HG02973 (cell line): ENCODE results near the gene EXOSC10.
"Not testable (repeated sequence)": the region's sequence is repeated elsewhere in the genome, so short reads cannot be mapped to it uniquely, and the experiment has no call there.

Experiments
- ATAC-seq: cut with Tn5 transposase; IDR thresholded peaks from one replicate; pipeline ENCODE4 v1.9.1; 2021; ENCODE audit warnings: moderate library complexity; ENCODE audit not compliant: unreplicated experiment

EXOSC10 gene

GRCh38 chr1:11109047-11109760 is 9.5 kb upstream of the EXOSC10 start:
- no peak for ATAC-seq

- ATAC-seq = no peak
These were observed 7.9 kb upstream of the EXOSC10 start for GRCh38 chr1:11107599-11107998.

- no peak for ATAC-seq
These were observed 5.9 kb upstream of the EXOSC10 start for GRCh38 chr1:11105586-11105985.

GRCh38 chr1:11101347-11101746 is 1.7 kb upstream of the EXOSC10 start:
- ATAC-seq = no peak

- not testable (repeated sequence) for ATAC-seq
These were observed 1.1 kb upstream of the EXOSC10 start for GRCh38 chr1:11100806-11101205.

- ATAC-seq = peak; percentile 4
These were observed 452 bp upstream of the EXOSC10 start for GRCh38 chr1:11100149-11100493.

- no peak for ATAC-seq
These were observed 749 bp downstream of the EXOSC10 start for GRCh38 chr1:11098931-11099309.

GRCh38 chr1:11083784-11084183 is 15.9 kb downstream of the EXOSC10 start:
- not testable (repeated sequence) for ATAC-seq

GRCh38 chr1:11080931-11081330 is 18.7 kb downstream of the EXOSC10 start:
- ATAC-seq = no peak

- no peak for ATAC-seq
These were observed 21.0 kb downstream of the EXOSC10 start for GRCh38 chr1:11078631-11079030.

GRCh38 chr1:11073398-11073797 is 26.3 kb downstream of the EXOSC10 start:
- ATAC-seq = not testable (repeated sequence)

GRCh38 chr1:11072216-11072917 is 27.3 kb downstream of the EXOSC10 start:
- ATAC-seq = no peak

- no peak for ATAC-seq
These were observed 28.0 kb downstream of the EXOSC10 start for GRCh38 chr1:11071463-11072215.

- no peak for ATAC-seq
These were observed 28.8 kb downstream of the EXOSC10 start for GRCh38 chr1:11070876-11071275.

- no peak for ATAC-seq
These were observed 30.8 kb downstream of the EXOSC10 start for GRCh38 chr1:11068600-11069473.

GRCh38 chr1:11067716-11068599 is 31.7 kb downstream of the EXOSC10 start:
- no peak for ATAC-seq

GRCh38 chr1:11065796-11066195 is 33.9 kb downstream of the EXOSC10 start:
- no peak for ATAC-seq

- no peak for ATAC-seq
These were observed 34.7 kb downstream of the EXOSC10 start for GRCh38 chr1:11064942-11065341.

- ATAC-seq = not testable (repeated sequence)
These were observed 35.6 kb downstream of the EXOSC10 start for GRCh38 chr1:11063937-11064537.
